Tibial nerve (tissue), 4 donors: ENCODE results near the gene HSF2. TPM values are rescaled to one million over a fixed set of nuclear protein-coding genes. Genes with fewer than 3 reads are reported as not detected.

Source experiments
- DNase-seq, 2 donors: peaks; one replicate each; pipeline ENCODE4 v3.0.0-alpha.2; 2019; ENCODE audit warnings: low spot score in 2 of 2
- H3K27ac ChIP-seq, 4 donors: fragments of 200-600 bp; sonication (generic) in 3 of 4; one replicate each; pipeline ENCODE4 v1.5.1; 2017 to 2019; ENCODE audit warnings: mild to moderate bottlenecking in 1 of 4
- H3K27me3 ChIP-seq, 2 donors: fragments of 200-600 bp; sonication (generic) in 1 of 2; one replicate each; pipeline versions ENCODE4 v1.5.1 to v1.6.0; 2017 to 2019
- H3K36me3 ChIP-seq, 3 donors: fragments of 200-600 bp; sonication (generic); one replicate each; pipeline ENCODE4 v1.5.1; 2018 to 2019
- H3K4me1 ChIP-seq, 4 donors: fragments of 200-600 bp; sonication (generic) in 3 of 4; one replicate each; pipeline ENCODE4 v1.5.1; 2017 to 2019
- H3K4me3 ChIP-seq, 4 donors: fragments of 200-600 bp; sonication (generic) in 3 of 4; one replicate each; pipeline ENCODE4 v1.5.1; 2017 to 2019; ENCODE audit warnings: mild to moderate bottlenecking in 1 of 4, moderate library complexity in 1 of 4
- H3K9me3 ChIP-seq, 4 donors: fragments of 200-600 bp; sonication (generic) in 3 of 4; one replicate each; pipeline ENCODE4 v1.5.1; 2017 to 2019
- EP300 ChIP-seq, 2 donors: sonication (generic); formaldehyde crosslinking; IDR thresholded peaks; one replicate each; pipeline ENCODE4 v1.6.1; 2017; ENCODE audit warnings: antibody characterized with exemption in 2 of 2, mild to moderate bottlenecking in 1 of 2
- POLR2A ChIP-seq, 2 donors: fragments of 450-650 bp; IDR thresholded peaks; one replicate each; pipeline ENCODE4 v1.6.1; 2017; ENCODE audit warnings: antibody characterized with exemption in 2 of 2, mild to moderate bottlenecking in 2 of 2, moderate library complexity in 2 of 2
- whole genome bisulfite sequencing, 2 donors: methylation state at CpG; one replicate each; pipeline ENCODE4 v1.1.5; 2018; 5-methylcytosine and 5-hydroxymethylcytosine counted together
- total RNA-seq, 4 donors: library from RNA; depleted of rRNA; stranded (reverse); fragments of >200 nt; gene quantifications; one replicate each; pipeline ENCODE4 v1.1.0, GENCODE V29; 2016
- TF ChIP-seq, protein P1 (sequence below), 5 experiments: fragments of 200-600 bp in 3 of 5; fragments of 450-650 bp in 2 of 5; sonication (generic) in 3 of 5; IDR thresholded peaks; one replicate each; pipeline ENCODE4 v1.5.1; 2016 to 2019; ENCODE audit warnings: antibody characterized with exemption in 5 of 5, mild to moderate bottlenecking in 3 of 5, moderate library complexity in 2 of 5

HSF2 gene, protein sequence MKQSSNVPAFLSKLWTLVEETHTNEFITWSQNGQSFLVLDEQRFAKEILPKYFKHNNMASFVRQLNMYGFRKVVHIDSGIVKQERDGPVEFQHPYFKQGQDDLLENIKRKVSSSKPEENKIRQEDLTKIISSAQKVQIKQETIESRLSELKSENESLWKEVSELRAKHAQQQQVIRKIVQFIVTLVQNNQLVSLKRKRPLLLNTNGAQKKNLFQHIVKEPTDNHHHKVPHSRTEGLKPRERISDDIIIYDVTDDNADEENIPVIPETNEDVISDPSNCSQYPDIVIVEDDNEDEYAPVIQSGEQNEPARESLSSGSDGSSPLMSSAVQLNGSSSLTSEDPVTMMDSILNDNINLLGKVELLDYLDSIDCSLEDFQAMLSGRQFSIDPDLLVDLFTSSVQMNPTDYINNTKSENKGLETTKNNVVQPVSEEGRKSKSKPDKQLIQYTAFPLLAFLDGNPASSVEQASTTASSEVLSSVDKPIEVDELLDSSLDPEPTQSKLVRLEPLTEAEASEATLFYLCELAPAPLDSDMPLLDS
- 10 to 100 TPM; 20.7 to 40.6 (median 31.5) TPM for total RNA-seq

DNA sequence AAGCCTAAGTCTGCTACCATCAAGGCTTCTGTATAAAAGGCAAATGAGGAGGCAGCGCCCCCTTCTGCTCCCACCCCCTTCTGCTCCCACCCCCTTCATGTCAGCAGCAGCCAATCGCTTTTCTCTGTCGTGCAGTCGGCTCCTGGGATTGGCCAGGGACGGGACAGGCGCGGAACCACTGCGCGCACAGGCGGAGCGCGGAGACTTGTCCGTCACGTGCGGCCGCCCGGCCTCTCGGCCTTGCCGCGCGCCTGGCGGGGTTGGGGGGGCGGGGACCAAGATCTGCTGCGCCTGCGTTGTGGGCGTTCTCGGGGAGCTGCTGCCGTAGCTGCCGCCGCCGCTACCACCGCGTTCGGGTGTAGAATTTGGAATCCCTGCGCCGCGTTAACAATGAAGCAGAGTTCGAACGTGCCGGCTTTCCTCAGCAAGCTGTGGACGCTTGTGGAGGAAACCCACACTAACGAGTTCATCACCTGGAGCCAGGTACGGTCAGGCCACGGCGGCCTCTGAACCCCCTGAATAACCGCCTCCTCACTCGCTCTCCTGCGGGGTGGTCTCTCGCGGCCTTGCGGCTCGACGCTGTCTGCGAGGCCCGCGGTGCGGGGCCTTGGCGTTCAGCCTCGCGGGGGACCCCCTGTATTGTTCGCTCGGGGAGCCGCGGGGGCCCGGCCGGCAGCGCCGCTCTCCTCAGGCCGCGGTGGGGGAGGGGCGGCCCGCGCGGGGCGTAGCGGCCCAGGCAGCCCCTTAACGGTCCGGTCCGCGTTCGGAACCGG lies at the start of gene HSF2:
TSS of gene HSF2 (plus strand) at position 305 of the 773 bp plus-strand sequence. CDS start at position 391, 86 bp downstream.
- Histone ChIP-seq H3K27ac (peak within 1 kb of the TSS; percentile 71 to 89 (median 88)), H3K9me3 (no peaks in the 10 kb centered on the region)
- WGBS, 2 donors, result 0 to 1% methylated on average over 43 to 44 of the region's 82 CpGs

DNA sequence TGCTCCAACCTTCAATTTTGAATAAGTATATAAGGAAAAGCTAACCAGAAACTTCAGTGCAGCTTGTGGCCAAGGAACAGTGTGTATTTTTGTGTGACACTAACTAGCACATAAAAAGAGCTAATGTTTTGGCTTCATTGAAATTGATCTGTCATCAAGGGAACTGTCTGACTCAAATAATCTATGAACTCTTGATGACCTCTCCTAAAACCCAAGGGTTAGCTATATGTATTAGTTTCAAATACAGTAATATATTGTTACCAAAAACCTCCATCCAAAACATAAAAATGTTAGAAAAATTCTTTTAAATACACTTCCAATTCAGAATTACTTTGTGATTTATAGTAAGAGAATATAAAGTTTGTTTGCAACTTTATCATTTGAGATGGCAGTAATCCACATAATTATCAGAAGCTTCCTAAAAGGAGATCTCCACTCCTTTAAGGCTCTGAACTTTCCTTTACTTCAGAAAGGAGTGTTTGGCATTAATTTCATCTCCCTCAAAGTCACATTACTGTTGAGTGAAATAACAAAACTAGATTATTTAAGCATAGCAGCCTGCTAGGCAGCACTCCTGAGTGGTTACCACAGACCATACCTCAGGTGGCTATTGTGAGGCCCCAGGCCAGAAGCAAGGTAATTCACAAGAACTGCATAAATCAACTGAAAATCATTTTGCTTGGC lies 46.3 kb upstream of the HSF2 start:
- Histone ChIP-seq H3K27ac (no peak overlapping the region), H3K9me3 (no peaks in the 10 kb centered on the region), H3K36me3 (no peaks in the 10 kb centered on the region), H3K27me3 (no peaks in the 10 kb centered on the region), H3K4me1 (no peaks in the 10 kb centered on the region), H3K4me3 (no peak overlapping the region)
- DNase-seq, result no peak
- TF ChIP-seq, protein P1, sequence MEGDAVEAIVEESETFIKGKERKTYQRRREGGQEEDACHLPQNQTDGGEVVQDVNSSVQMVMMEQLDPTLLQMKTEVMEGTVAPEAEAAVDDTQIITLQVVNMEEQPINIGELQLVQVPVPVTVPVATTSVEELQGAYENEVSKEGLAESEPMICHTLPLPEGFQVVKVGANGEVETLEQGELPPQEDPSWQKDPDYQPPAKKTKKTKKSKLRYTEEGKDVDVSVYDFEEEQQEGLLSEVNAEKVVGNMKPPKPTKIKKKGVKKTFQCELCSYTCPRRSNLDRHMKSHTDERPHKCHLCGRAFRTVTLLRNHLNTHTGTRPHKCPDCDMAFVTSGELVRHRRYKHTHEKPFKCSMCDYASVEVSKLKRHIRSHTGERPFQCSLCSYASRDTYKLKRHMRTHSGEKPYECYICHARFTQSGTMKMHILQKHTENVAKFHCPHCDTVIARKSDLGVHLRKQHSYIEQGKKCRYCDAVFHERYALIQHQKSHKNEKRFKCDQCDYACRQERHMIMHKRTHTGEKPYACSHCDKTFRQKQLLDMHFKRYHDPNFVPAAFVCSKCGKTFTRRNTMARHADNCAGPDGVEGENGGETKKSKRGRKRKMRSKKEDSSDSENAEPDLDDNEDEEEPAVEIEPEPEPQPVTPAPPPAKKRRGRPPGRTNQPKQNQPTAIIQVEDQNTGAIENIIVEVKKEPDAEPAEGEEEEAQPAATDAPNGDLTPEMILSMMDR (IDR thresholded peaks at IDR 0.05), result no peak
- TF ChIP-seq POLR2A (IDR thresholded peaks at IDR 0.05), result no peak

More for the DNA sequence above, at the start of gene HSF2:
- Histone ChIP-seq H3K4me3 (peak within 1 kb of the TSS; percentile 75 to 97 (median 90)), H3K4me1 (peaks cover 0 to 40% (median 14%) of the 10 kb centered on the region in 4 donors), H3K36me3 (no peaks in the 10 kb centered on the region), H3K27me3 (no peaks in the 10 kb centered on the region)
- TF ChIP-seq, protein P1 (IDR thresholded peaks at IDR 0.05), result peak in 3 of 5 experiments; percentile 21 to 50 (median 42)
- TF ChIP-seq POLR2A (IDR thresholded peaks at IDR 0.05), result peak in 1 of 2 donors; percentile 57
- peak in 1 of 2 donors; percentile 83 for TF ChIP-seq EP300 (IDR thresholded peaks at IDR 0.05)
- DNase-seq, result peak; percentile 90 to 92

DNA sequence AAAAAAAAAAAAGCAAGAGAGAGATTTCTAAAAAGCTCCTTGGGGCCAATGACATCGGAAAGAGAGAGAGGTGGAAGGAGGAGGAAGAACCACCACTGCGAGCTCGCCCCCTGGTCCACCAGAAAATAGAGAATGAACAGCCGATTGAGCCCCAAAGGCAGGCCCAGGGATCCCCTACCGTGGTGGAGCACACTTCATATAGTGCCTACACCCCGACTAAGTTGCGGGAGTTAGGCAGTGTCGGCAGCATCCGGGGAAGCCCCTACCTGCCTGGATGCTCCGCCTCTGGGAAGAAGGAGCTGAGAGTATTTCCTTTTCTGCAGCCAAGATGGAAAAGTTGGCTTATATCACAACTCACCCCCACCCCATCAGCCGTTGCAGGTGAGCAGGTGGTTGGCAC lies 38.6 kb upstream of the HSF2 start:
- no peaks in the 10 kb centered on the region for H3K4me1 ChIP-seq
- DNase-seq, result no peak
- no peak overlapping the region for H3K27ac ChIP-seq
- H3K27me3 ChIP-seq, result no peaks in the 10 kb centered on the region
- no peak overlapping the region for H3K4me3 ChIP-seq
- TF ChIP-seq POLR2A (IDR thresholded peaks at IDR 0.05), result no peak
- TF ChIP-seq, protein P1 (IDR thresholded peaks at IDR 0.05), result no peak
- no peak for TF ChIP-seq EP300 (IDR thresholded peaks at IDR 0.05)
- H3K9me3 ChIP-seq, result no peaks in the 10 kb centered on the region
- no peaks in the 10 kb centered on the region for H3K36me3 ChIP-seq
- WGBS, 2 donors, result 81 to 85% methylated on average over 10 to 11 of the region's 11 CpGs

DNA sequence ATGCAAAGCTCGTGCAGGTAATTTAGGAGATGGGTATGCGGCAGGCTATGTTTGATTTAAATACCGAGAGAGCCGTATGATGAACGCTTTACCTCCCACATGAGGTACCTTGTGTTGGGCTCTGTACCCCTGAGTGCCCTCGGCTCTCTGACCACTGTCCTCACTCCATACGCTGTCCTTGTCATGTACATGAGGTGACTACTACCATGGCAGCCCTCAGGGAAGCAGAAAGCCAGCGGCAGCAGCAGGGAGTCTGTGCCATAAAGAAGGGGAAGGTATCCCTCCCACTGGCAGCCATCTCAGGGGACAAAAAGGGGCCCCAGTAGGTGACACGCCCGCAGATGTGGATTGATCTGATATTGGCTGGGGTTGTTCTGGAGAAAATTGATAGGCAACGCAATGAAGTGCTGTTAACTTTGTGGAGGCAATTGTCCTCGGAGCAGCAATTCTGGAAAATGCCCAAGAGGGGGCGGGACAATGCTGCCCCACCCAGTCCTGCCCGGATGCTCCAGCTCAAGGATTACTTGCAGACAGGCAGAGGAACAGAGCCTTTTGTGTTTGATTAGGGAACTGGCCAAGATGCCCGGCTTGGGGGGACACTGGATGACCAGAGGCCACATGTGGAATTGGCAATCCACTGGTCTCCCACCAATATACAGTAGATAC lies 38.0 kb upstream of the HSF2 start:
- Histone ChIP-seq H3K9me3 (no peaks in the 10 kb centered on the region), H3K27ac (no peak overlapping the region), H3K27me3 (no peaks in the 10 kb centered on the region), H3K4me3 (no peak overlapping the region), H3K36me3 (no peaks in the 10 kb centered on the region), H3K4me1 (no peaks in the 10 kb centered on the region)
- no peak for TF ChIP-seq POLR2A (IDR thresholded peaks at IDR 0.05)
- WGBS, 2 donors, result 85 to 87% methylated on average over 15 of the region's 15 CpGs
- DNase-seq, result no peak
